GM23338 (cell line): ENCODE measurements around the gene USP24.

Experiments used
- EZH2 ChIP-seq: fragments of 200-600 bp; sonication (generic); IDR thresholded peaks from one replicate; pipeline ENCODE4 v1.8.0; 2017; ENCODE audit warnings: antibody characterized with exemption, mild to moderate bottlenecking, low read depth; ENCODE audit not compliant: unreplicated experiment
- EZH2phosphoT487 ChIP-seq: fragments of 200-600 bp; sonication (generic); IDR thresholded peaks from one replicate; pipeline ENCODE4 v1.8.1; 2018; ENCODE audit warnings: antibody characterized with exemption; ENCODE audit not compliant: unreplicated experiment
- POLR2AphosphoS5 ChIP-seq: IDR thresholded peaks from 2 replicates; pipeline ENCODE4 v1.6.1; 2016; ENCODE audit warnings: antibody characterized with exemption, low read depth
- TF ChIP-seq, protein P1 (sequence below), 2 experiments: fragments of 200-600 bp in 1 of 2; sonication (generic) in 1 of 2; conservative IDR thresholded peaks; 2 replicates each; pipeline versions ENCODE4 v1.5.1 to v1.6.1; 2016 to 2017; ENCODE audit warnings: antibody characterized with exemption in 2 of 2, low read depth in 2 of 2, mild to moderate bottlenecking in 2 of 2, moderate library complexity in 1 of 2
- TF ChIP-seq, protein P2 (sequence below): IDR thresholded peaks from one replicate; pipeline ENCODE4 v1.6.1; 2018; ENCODE audit warnings: antibody characterized with exemption; ENCODE audit not compliant: unreplicated experiment

DNA sequence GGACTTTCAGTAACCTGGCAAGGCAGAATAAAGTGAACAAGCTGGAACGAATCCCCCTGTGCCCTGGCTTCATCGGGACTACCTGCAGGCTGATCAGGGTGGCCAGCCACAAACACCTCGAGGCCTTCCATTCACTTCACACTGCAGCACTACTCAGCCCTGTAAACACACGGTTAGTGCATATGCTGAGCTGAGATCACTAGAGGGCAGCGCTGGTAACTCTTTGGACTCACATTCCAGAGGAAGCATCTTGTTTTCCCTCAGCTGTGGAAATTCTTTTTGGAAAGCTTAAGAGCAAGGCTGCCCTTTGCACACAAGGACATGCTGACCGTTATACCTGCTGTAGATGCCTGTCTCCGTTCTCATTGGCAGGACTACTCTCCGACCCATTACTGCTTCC lies 143.7 kb downstream of the USP24 start:
- TF ChIP-seq EZH2 = no peak
- TF ChIP-seq, protein P1, sequence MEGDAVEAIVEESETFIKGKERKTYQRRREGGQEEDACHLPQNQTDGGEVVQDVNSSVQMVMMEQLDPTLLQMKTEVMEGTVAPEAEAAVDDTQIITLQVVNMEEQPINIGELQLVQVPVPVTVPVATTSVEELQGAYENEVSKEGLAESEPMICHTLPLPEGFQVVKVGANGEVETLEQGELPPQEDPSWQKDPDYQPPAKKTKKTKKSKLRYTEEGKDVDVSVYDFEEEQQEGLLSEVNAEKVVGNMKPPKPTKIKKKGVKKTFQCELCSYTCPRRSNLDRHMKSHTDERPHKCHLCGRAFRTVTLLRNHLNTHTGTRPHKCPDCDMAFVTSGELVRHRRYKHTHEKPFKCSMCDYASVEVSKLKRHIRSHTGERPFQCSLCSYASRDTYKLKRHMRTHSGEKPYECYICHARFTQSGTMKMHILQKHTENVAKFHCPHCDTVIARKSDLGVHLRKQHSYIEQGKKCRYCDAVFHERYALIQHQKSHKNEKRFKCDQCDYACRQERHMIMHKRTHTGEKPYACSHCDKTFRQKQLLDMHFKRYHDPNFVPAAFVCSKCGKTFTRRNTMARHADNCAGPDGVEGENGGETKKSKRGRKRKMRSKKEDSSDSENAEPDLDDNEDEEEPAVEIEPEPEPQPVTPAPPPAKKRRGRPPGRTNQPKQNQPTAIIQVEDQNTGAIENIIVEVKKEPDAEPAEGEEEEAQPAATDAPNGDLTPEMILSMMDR (conservative IDR thresholded peaks at IDR 0.05; ENCODE audit: low read depth in 2 of 2) = peak; percentile 67 to 87
- TF ChIP-seq POLR2AphosphoS5 = no peak
- TF ChIP-seq EZH2phosphoT487 = no peak
- TF ChIP-seq, protein P2, sequence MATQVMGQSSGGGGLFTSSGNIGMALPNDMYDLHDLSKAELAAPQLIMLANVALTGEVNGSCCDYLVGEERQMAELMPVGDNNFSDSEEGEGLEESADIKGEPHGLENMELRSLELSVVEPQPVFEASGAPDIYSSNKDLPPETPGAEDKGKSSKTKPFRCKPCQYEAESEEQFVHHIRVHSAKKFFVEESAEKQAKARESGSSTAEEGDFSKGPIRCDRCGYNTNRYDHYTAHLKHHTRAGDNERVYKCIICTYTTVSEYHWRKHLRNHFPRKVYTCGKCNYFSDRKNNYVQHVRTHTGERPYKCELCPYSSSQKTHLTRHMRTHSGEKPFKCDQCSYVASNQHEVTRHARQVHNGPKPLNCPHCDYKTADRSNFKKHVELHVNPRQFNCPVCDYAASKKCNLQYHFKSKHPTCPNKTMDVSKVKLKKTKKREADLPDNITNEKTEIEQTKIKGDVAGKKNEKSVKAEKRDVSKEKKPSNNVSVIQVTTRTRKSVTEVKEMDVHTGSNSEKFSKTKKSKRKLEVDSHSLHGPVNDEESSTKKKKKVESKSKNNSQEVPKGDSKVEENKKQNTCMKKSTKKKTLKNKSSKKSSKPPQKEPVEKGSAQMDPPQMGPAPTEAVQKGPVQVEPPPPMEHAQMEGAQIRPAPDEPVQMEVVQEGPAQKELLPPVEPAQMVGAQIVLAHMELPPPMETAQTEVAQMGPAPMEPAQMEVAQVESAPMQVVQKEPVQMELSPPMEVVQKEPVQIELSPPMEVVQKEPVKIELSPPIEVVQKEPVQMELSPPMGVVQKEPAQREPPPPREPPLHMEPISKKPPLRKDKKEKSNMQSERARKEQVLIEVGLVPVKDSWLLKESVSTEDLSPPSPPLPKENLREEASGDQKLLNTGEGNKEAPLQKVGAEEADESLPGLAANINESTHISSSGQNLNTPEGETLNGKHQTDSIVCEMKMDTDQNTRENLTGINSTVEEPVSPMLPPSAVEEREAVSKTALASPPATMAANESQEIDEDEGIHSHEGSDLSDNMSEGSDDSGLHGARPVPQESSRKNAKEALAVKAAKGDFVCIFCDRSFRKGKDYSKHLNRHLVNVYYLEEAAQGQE = no peak
